DND-41 (cell line): ENCODE results near the gene PRKCA.
A peak's percentile ranks its signal among the peaks of the same experiment; 100 is the strongest.

ENCODE experiments used
- ATAC-seq: fragments of 200-7000 bp; cut with Tn5 transposase; 3 replicates; pipeline ENCODE4 v1.9.1; 2021; ENCODE audit warnings: low read depth; ENCODE audit not compliant: insufficient read depth
- DNase-seq: peaks from one replicate; pipeline ENCODE4 v3.0.0-alpha.2; 2020
- H2AFZ ChIP-seq: 2 replicates; pipeline ENCODE4 v1.6.0; 2012; ENCODE audit warnings: low read depth, low read length
- H3K27ac ChIP-seq: 2 replicates; pipeline ENCODE4 v1.5.1; 2012; ENCODE audit warnings: low read length, inconsistent platforms
- H3K27me3 ChIP-seq: fragments of 200-600 bp; sonication (generic); 2 replicates; pipeline ENCODE4 v1.6.0; 2012; ENCODE audit warnings: low read length, mild to moderate bottlenecking, inconsistent platforms; ENCODE audit not compliant: insufficient read depth, poor library complexity
- H3K36me3 ChIP-seq: 2 replicates; pipeline ENCODE4 v1.5.1; 2012; ENCODE audit warnings: low read length, inconsistent platforms; ENCODE audit not compliant: insufficient read depth
- H3K4me1 ChIP-seq: 2 replicates; pipeline ENCODE4 v1.5.1; 2012; ENCODE audit warnings: mild to moderate bottlenecking, low read length; ENCODE audit not compliant: insufficient read depth
- H3K4me2 ChIP-seq: 2 replicates; pipeline ENCODE4 v1.6.0; 2012; ENCODE audit warnings: mild to moderate bottlenecking, moderate library complexity, low read length, inconsistent platforms; ENCODE audit not compliant: insufficient read depth
- H3K4me3 ChIP-seq, 2 experiments: fragments of 200-600 bp in 1 of 2; shearing (Covaris generic) in 1 of 2; 2 replicates each; pipeline ENCODE4 v1.5.1; 2012 to 2016; ENCODE audit warnings: inconsistent platforms in 2 of 2, low read length in 2 of 2, mild to moderate bottlenecking in 2 of 2, low read depth in 1 of 2, moderate library complexity in 1 of 2
- H3K79me2 ChIP-seq: 2 replicates; pipeline ENCODE4 v1.6.0; 2012; ENCODE audit warnings: low read length, inconsistent platforms; ENCODE audit not compliant: insufficient read depth
- H3K9ac ChIP-seq: 2 replicates; pipeline ENCODE4 v1.6.0; 2012; ENCODE audit warnings: low read depth, mild to moderate bottlenecking, inconsistent platforms, low read length, moderate library complexity
- H3K9me3 ChIP-seq: 2 replicates; pipeline ENCODE4 v1.5.1; 2012; ENCODE audit warnings: low read length, moderate library complexity, mild to moderate bottlenecking, inconsistent platforms; ENCODE audit not compliant: insufficient read depth, severe bottlenecking
- H4K20me1 ChIP-seq: 2 replicates; pipeline ENCODE4 v1.6.0; 2012; ENCODE audit warnings: low read length; ENCODE audit not compliant: insufficient read depth
- EZH2 ChIP-seq: IDR thresholded peaks from 3 replicates; pipeline ENCODE4 v1.6.1; 2012; ENCODE audit warnings: borderline replicate concordance, low read depth, mild to moderate bottlenecking, moderate library complexity, low read length, inconsistent platforms; ENCODE audit not compliant: severe bottlenecking
- TF ChIP-seq, protein P1 (sequence below): IDR thresholded peaks from 2 replicates; pipeline ENCODE4 v1.5.1; 2012; ENCODE audit warnings: borderline replicate concordance, low read length, moderate library complexity, mild to moderate bottlenecking; ENCODE audit not compliant: poor library complexity, severe bottlenecking; ENCODE audit errors: extremely low read depth

PRKCA gene

DNA sequence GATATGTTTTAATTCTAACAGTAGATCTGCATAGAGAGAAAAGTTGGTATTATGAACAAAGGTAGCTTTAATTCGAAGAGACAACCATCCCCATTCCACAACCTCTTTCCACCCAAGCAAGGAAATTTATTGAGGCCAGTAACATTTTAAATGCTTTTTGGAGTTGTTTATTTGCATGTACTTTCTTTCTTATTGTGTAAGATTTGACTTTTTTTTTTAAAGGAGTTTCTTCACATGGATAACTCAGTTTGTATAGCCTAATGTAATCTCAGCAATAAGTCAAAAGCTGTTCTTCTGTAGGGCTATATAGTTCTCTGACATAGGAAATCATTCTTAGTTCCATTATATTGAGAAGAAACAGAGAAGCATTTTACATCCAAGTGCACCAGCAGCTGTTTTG, 163.3 kb downstream of the PRKCA start:
- Histone ChIP-seq H3K79me2 (peaks cover 45% of the 10 kb centered on the region), H3K4me1 (peaks cover 53% of the 10 kb centered on the region), H3K36me3 (no peaks in the 10 kb centered on the region), H3K4me3 (no peak overlapping the region), H3K9ac (no peak overlapping the region; the same call in 1 of the 2 replicates), H3K4me2 (no peak overlapping the region), H2AFZ (no peak overlapping the region), H4K20me1 (no peaks in the 10 kb centered on the region), H3K27ac (peak overlapping the region; percentile 57), H3K9me3 (no peaks in the 10 kb centered on the region), H3K27me3 (no peaks in the 10 kb centered on the region)
- ATAC-seq, result no peak
- DNase-seq, result no peak
- TF ChIP-seq, protein P1, sequence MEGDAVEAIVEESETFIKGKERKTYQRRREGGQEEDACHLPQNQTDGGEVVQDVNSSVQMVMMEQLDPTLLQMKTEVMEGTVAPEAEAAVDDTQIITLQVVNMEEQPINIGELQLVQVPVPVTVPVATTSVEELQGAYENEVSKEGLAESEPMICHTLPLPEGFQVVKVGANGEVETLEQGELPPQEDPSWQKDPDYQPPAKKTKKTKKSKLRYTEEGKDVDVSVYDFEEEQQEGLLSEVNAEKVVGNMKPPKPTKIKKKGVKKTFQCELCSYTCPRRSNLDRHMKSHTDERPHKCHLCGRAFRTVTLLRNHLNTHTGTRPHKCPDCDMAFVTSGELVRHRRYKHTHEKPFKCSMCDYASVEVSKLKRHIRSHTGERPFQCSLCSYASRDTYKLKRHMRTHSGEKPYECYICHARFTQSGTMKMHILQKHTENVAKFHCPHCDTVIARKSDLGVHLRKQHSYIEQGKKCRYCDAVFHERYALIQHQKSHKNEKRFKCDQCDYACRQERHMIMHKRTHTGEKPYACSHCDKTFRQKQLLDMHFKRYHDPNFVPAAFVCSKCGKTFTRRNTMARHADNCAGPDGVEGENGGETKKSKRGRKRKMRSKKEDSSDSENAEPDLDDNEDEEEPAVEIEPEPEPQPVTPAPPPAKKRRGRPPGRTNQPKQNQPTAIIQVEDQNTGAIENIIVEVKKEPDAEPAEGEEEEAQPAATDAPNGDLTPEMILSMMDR, result no peak
- no peak for TF ChIP-seq EZH2

DNA sequence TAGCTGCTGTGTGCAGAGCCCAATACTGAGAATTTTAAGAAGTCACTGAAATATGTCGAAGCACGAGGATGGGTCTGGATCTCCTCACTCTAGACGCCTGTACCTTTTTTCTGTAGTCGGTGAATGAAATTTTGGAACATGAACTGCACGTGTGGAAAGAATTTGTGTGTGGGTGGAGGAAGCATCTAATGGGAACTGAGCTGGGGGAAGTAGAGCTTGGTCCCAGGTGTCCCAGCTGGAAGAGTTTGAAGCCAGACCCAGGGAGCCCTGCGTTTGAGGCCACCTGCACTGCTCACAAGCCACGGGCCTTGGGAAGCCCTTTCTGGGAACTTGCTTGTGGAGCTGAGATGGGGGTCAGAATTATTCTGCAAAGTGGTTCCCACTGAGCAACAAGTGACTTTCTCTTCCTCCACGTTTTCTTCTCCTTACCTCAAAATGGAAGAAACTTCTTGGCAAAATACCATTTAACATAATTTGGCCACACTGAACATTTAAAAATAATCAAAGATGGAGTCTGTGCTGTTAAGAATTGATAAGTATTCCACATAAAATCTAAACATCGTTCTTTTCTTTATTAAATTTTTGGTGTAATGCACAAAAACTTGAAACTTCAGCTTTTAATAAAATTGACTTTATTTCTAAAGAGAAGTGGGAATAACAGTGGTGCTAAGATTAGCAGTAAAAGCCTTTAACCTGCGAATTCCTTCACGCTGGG, 163.8 kb downstream of the PRKCA start:
- Histone ChIP-seq H3K27ac (peak overlapping the region; percentile 57), H2AFZ (no peak overlapping the region), H3K36me3 (no peaks in the 10 kb centered on the region), H3K79me2 (peaks cover 47% of the 10 kb centered on the region), H4K20me1 (no peaks in the 10 kb centered on the region), H3K9me3 (no peaks in the 10 kb centered on the region), H3K9ac (no peak overlapping the region; the same call in 1 of the 2 replicates), H3K4me2 (0 out of 2 replicates have a peak overlapping the region, but pooled peaks have one; percentile 15), H3K27me3 (no peaks in the 10 kb centered on the region), H3K4me3 (no peak overlapping the region), H3K4me1 (peaks cover 53% of the 10 kb centered on the region)
- ATAC-seq (peak; percentile 54), DNase-seq (peak; percentile 32)
- TF ChIP-seq, protein P1, result no peak
- TF ChIP-seq EZH2, result no peak

DNA sequence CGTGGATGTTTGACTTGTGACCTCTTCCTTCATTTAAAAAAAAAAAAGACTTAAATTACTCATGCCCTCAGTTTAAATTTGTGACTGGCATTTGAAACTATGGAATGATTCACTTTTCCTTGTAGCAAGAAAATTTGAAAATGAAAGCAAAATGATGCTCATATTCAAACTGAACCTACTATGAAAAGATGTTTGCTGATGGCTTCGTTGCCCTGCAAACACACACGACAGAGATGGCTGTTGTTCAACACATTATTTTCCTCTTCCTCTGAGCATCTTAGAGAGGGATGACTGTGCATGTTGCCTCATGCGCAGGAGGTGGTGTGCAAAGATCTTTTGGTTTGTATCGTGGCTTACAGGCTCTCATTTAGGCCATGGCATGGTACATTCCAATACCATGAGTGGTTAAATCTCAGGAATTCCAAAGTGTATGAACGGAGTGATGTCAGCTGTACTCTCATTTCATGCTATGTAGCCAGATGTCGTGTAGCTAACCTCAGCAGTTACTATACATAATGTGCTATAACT, 164.5 kb downstream of the PRKCA start:
- Histone ChIP-seq H3K36me3 (no peaks in the 10 kb centered on the region), H3K4me1 (peaks cover 53% of the 10 kb centered on the region), H4K20me1 (0 out of 2 replicates have a peak, but pooled peaks cover under 1% of the 10 kb centered on the region), H3K9me3 (no peaks in the 10 kb centered on the region), H3K27ac (peak overlapping the region; percentile 57), H3K4me3 (no peak overlapping the region), H3K4me2 (peak overlapping the region; percentile 15; the same call in 1 of the 2 replicates), H3K79me2 (peaks cover 47% of the 10 kb centered on the region), H3K9ac (no peak overlapping the region), H3K27me3 (no peaks in the 10 kb centered on the region), H2AFZ (no peak overlapping the region)
- ATAC-seq (peak; percentile 32; the same call in 1 of the 3 replicates), DNase-seq (no peak)
- TF ChIP-seq EZH2, result no peak
- TF ChIP-seq, protein P1, result no peak
